ENCODE data around the gene CES2.
A peak's percentile ranks its signal among the peaks of the same experiment; 100 is the strongest.
"Not testable (repeated sequence)": the region's sequence is repeated elsewhere in the genome, so short reads cannot be mapped to it uniquely, and the experiment has no call there.

CES2 gene

DNA sequence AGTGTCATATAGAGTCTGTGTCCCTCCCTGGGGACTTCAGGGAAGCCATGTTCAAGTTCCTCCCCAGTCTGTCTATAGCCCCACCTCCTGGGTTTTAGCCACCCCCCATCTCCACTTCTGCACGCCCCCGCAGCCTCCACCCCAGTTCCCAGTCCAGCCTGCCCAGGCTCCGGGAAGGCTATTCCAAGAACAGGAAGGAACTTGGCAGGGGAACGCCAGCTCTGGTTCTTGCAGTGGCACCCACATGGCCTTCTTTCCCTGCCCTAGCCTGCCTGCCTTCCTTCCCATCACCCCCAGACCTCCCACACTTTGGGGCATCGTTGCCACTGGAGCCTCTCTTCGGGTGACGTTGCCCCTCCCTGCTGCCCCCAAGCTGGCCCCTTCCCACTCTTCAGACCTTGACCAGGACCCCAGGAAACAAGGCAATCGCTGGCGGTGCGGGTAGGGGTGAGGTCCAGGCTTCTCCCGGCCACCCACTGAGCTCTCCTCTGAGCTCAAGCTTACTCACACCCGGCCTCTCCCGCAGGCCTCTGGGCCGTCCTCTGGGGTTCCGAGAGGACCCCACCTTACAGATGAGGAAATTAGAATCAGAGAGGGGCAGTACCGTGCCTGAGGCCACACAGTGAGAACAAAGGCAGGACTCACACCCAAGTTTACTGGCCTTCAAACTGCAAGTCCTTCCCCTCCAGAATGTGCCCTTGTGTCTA is 43.8 kb downstream of the CES2 start:
- Mint-ChIP-seq H3K36me3 (ENCODE audit: low read depth) (no peaks in the 10 kb centered on the region), H3K27ac (no peak overlapping the region), H3K4me3 (no peak overlapping the region), H3K4me1 (ENCODE audit: low read depth) (peaks cover 51% of the 10 kb centered on the region), H3K27me3 (no peaks in the 10 kb centered on the region), H3K9me3 (no peaks in the 10 kb centered on the region)

DNA sequence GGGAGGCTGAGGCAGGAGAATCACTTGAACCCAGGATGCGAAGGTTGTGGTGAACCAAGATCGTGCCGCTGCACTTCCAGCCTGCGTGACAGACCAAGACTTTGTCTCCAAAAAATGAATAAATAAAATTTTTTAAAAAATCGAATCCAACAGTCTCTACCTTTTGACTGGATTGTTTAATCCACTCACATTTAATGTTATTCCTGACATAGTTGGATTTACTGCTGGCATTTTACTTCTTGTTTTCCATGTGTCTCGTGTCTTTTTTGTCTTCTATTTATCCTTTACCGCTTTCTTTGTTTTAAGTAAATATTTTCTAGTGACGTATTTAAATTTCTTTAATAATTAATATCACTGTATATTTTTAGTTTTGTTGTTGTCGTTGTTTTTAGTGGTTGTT is 47.7 kb downstream of the CES2 start:
- no peaks in the 10 kb centered on the region for H3K27me3 Mint-ChIP-seq
- no peak overlapping the region for H3K4me3 Mint-ChIP-seq
- H3K36me3 Mint-ChIP-seq (ENCODE audit: low read depth): no peaks in the 10 kb centered on the region
- no peak overlapping the region for H3K27ac Mint-ChIP-seq
- H3K9me3 Mint-ChIP-seq: no peaks in the 10 kb centered on the region
- peaks cover 46% of the 10 kb centered on the region for H3K4me1 Mint-ChIP-seq (ENCODE audit: low read depth)

DNA sequence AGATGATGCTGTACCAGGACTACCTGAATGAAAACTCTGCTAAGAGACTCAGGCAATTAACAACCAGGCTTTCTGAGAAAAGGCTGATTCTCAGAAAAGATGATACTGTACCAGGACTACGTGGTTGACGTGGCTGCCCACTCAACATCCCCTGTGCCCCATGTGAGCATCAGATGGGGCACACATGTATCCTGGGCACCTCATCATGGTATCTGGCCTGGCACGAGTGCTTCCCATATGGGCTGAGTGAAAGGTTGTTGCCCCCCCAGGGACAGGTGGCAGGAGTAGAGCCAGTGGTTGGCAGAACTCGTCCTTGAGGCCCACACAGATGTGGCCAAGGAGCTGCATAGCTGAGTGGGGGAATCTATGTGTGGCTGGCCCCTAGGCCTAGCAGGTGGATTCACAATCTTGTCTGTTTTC is 49.6 kb downstream of the CES2 start:
- H3K4me3 Mint-ChIP-seq: peak overlapping the region; percentile 58
- H3K27me3 Mint-ChIP-seq: no peaks in the 10 kb centered on the region
- no peaks in the 10 kb centered on the region for H3K9me3 Mint-ChIP-seq
- no peaks in the 10 kb centered on the region for H3K36me3 Mint-ChIP-seq (ENCODE audit: low read depth)
- peaks cover 42% of the 10 kb centered on the region for H3K4me1 Mint-ChIP-seq (ENCODE audit: low read depth)
- H3K27ac Mint-ChIP-seq: peak overlapping the region; percentile 98

DNA sequence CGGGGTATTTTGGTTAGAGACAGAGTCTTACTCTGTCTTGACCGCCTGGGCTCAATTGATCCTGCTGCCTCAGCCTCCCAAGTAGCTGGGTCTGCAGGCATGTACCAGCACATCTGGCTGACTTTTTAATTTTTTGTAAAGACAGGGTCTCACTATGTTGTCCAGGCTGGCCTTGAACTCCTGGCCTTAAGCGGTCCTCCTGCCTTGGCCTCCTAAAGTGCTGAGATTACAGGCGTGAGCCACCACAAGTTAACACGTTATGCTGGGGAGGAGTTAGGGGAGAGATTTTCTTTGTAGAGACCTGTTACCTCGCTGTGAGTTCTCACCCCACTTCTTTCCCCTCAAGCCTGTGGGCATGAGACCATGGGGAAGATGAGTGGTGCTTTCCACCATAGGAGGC is 51.2 kb downstream of the CES2 start:
- Mint-ChIP-seq H3K9me3 (no peaks in the 10 kb centered on the region), H3K4me3 (no peak overlapping the region), H3K36me3 (ENCODE audit: low read depth) (no peaks in the 10 kb centered on the region), H3K27me3 (no peaks in the 10 kb centered on the region), H3K4me1 (ENCODE audit: low read depth) (peaks cover 29% of the 10 kb centered on the region), H3K27ac (peak overlapping the region; percentile 58)

DNA sequence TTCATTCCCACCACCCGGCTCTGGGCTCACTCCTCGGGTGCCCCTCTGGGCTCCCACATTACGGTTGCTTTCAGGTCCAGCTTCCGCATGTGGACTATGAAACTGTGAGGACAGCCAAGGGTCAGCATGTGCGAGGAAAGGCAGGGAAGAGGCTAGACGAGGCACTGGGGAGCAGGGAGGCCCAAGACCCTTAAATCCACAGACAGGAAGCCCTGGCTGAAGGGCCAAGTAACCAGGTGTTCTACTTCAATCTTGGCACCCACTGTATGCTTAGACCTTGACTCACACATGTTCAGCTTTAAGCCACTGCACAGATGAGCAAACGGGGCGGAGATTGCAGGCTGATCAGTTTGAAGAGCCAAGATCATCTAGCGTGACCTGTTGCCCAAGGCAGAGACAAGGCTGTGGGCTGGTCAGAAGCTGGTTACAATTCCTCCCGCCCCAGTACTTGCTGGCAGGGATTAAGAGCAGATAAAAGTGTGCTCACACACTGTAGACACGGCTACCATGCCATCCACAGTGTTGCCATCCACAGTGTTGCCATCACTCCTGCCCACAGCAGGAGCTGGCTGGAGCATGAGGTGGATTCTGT is 53.0 kb downstream of the CES2 start, which contains the start of gene CES4A:
Gene CES4A, plus strand, starts transcription at position 393 of the 592 bp plus-strand sequence. Its CDS starts 184 bp downstream, at position 577.
- Mint-ChIP-seq H3K9me3 (no peaks in the 10 kb centered on the region), H3K4me3 (no peak within 1 kb of the TSS), H3K27me3 (no peaks in the 10 kb centered on the region), H3K4me1 (ENCODE audit: low read depth) (peaks cover 24% of the 10 kb centered on the region), H3K27ac (peak within 1 kb of the TSS; percentile 51), H3K36me3 (ENCODE audit: low read depth) (no peaks in the 10 kb centered on the region)

DNA sequence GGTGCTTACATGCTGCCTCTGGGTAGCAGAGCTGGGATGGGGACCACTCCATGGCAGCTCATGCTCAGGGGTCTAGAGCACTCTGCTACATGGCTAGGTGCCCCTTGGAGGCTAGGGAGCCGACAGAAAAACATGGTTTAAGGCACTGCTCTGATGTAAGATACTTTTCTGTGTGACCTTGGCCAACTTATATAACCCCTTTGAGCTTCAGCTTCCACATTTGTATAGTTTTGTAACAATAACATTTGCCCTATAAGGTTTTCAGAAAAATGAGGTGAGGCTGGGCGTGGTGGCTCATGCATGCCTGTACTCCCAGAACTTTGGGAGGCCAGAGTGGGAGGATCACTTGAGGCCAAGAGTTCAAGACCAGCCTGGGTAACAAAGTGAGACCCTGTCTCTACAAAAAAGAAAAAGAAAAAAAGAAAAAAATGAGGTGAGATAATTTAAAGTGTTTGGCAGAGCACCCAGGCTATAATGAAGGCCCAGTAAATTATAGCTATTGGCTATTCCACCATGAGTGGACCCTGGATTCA is 56.3 kb downstream of the CES2 start:
- Mint-ChIP-seq H3K36me3 (ENCODE audit: low read depth) (no peaks in the 10 kb centered on the region), H3K27ac (no peak overlapping the region)

DNA sequence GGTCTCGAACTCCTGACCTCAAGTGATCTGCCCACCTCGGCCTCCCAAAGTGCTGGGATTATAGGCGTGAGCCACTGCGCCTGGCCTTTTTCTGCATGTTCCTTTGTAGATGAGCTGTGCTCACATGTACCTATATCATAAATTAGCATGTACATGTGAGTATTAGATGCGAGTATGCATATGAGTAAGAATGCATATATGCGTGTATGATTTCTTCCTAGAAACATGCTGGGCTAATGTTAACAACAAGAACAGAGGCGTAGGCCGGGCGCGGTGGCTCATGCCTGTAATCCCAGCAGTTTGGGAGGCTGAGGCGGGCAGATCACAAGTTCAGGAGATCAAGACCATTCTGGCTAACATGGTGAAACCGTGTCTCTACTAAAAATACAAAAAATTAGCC is 58.2 kb downstream of the CES2 start:
- not testable (repeated sequence) for H3K4me3 Mint-ChIP-seq; H3K27ac Mint-ChIP-seq; H3K36me3 Mint-ChIP-seq (ENCODE audit: low read depth); H3K4me1 Mint-ChIP-seq (ENCODE audit: low read depth); H3K9me3 Mint-ChIP-seq; H3K27me3 Mint-ChIP-seq

More for the DNA sequence above, 56.3 kb downstream of the CES2 start:
- H3K4me3 Mint-ChIP-seq: no peak overlapping the region
- H3K9me3 Mint-ChIP-seq: no peaks in the 10 kb centered on the region
- H3K4me1 Mint-ChIP-seq (ENCODE audit: low read depth): no peaks in the 10 kb centered on the region
- no peaks in the 10 kb centered on the region for H3K27me3 Mint-ChIP-seq
